Endothelial cell of umbilical vein (primary cell): ENCODE results near the gene TSPAN9. TPM values are rescaled to one million over a fixed set of nuclear protein-coding genes. Genes with fewer than 3 reads are reported as not detected.
A peak's percentile ranks its signal among the peaks of the same experiment; 100 is the strongest.

Source experiments
- BruUV-seq: library from RNA; stranded (reverse); fragments of 400-500 nt; replicated peaks from 2 replicates; lab custom pipeline; 2021; lab: Mats Ljungman, UMichigan
- CTCF ChIA-PET: fragments of 300-600, 350-600 bp; sonication (Branson Sonifier 250); formaldehyde crosslinking; loops from one replicate; lab custom pipeline; 2021; ENCODE audit warnings: antibody characterized with exemption, inconsistent platforms; lab: Charles Lee
- POLR2A ChIA-PET: fragments of 300-600, 350-600 bp; sonication (Branson Sonifier 250); formaldehyde crosslinking; loops from one replicate; lab custom pipeline; 2021; ENCODE audit warnings: antibody characterized with exemption, inconsistent platforms; lab: Charles Lee
- DNase-seq: peaks from one replicate; pipeline ENCODE4 v3.0.0-alpha.2; 2011; ENCODE audit warnings: low read depth, low spot score
- FAIRE-seq: peaks from 2 replicates; lab custom pipeline; 2011; peaks lifted over from hg19 to GRCh38; lab: Jason Lieb, UNC
- H2AFZ ChIP-seq: 2 replicates; pipeline ENCODE4 v1.6.0; 2012; ENCODE audit warnings: low read depth, low read length, control low read depth, inconsistent platforms
- H3K27ac ChIP-seq: 2 replicates; pipeline ENCODE4 v1.5.1; 2011; ENCODE audit warnings: low read depth, mild to moderate bottlenecking, control low read depth, low read length, moderate library complexity; ENCODE audit not compliant: insufficient read depth
- H3K27me3 ChIP-seq, 2 experiments: 2 replicates each; pipeline versions ENCODE4 v1.6.0 to v1.6.1; 2011; ENCODE audit warnings: low read length in 2 of 2, mixed read lengths in 1 of 2; ENCODE audit not compliant: control insufficient read depth in 2 of 2, insufficient read depth in 2 of 2
- H3K36me3 ChIP-seq, 2 experiments: 2 replicates in 1 of 2; 3 replicates in 1 of 2; pipeline ENCODE4 v1.5.1; 2011; ENCODE audit warnings: low read length in 2 of 2, mild to moderate bottlenecking in 1 of 2, moderate library complexity in 1 of 2; ENCODE audit not compliant: control insufficient read depth in 2 of 2, insufficient read depth in 2 of 2; ENCODE audit errors: extremely low read depth in 1 of 2
- H3K4me1 ChIP-seq: 3 replicates; pipeline ENCODE4 v1.5.1; 2011; ENCODE audit warnings: mild to moderate bottlenecking, low read length; ENCODE audit not compliant: control insufficient read depth, insufficient read depth; ENCODE audit errors: extremely low read depth
- H3K4me2 ChIP-seq: 2 replicates; pipeline ENCODE4 v1.6.1; 2011; ENCODE audit warnings: low read length, control low read depth, mixed read lengths; ENCODE audit not compliant: insufficient read depth
- H3K4me3 ChIP-seq, 3 experiments: fragments of 200-600 bp in 1 of 3; sonication (generic), shearing (Covaris generic) in 1 of 3; replicated peaks in 1 of 3; 2 replicates each; pipeline ENCODE4 v1.5.1; 2011 to 2016; ENCODE audit warnings: control low read depth in 3 of 3, low read length in 3 of 3, mild to moderate bottlenecking in 2 of 3, inconsistent platforms in 1 of 3, low read depth in 1 of 3, moderate library complexity in 1 of 3; ENCODE audit not compliant: insufficient read depth in 1 of 3
- H3K79me2 ChIP-seq: 2 replicates; pipeline ENCODE4 v1.6.0; 2012; ENCODE audit warnings: low read length, inconsistent platforms; ENCODE audit not compliant: control insufficient read depth, insufficient read depth
- H3K9ac ChIP-seq: replicated peaks from 2 replicates; pipeline ENCODE3; 2011; ENCODE audit warnings: low read length, control low read depth; ENCODE audit not compliant: insufficient read depth; ENCODE audit errors: extremely low read depth
- H3K9me1 ChIP-seq: replicated peaks from 3 replicates; pipeline ENCODE4 v1.6.0; 2011; ENCODE audit warnings: mild to moderate bottlenecking, low read length; ENCODE audit not compliant: control insufficient read depth, insufficient read depth; ENCODE audit errors: extremely low read depth
- H3K9me3 ChIP-seq: replicated peaks from 2 replicates; pipeline ENCODE4 v1.5.1; 2012; ENCODE audit warnings: low read length, inconsistent platforms; ENCODE audit not compliant: control insufficient read depth, insufficient read depth
- H4K20me1 ChIP-seq: replicated peaks from 2 replicates; pipeline ENCODE3; 2011; ENCODE audit warnings: mild to moderate bottlenecking, low read length; ENCODE audit not compliant: control insufficient read depth, insufficient read depth; ENCODE audit errors: extremely low read depth
- EZH2 ChIP-seq: IDR thresholded peaks from 2 replicates; pipeline ENCODE4 v1.6.1; 2012; ENCODE audit warnings: borderline replicate concordance, low read depth, mild to moderate bottlenecking, moderate library complexity, low read length, inconsistent platforms; ENCODE audit not compliant: severe bottlenecking
- FOS ChIP-seq: IDR thresholded peaks from 2 replicates; pipeline ENCODE4 v1.6.1; 2011; ENCODE audit warnings: mild to moderate bottlenecking, low read length, moderate library complexity, borderline replicate concordance; ENCODE audit not compliant: insufficient read depth
- GATA2 ChIP-seq: IDR thresholded peaks from 2 replicates; pipeline ENCODE4 v1.7.0; 2011; ENCODE audit warnings: low read depth, mild to moderate bottlenecking, moderate library complexity, mixed read lengths, low read length; ENCODE audit not compliant: insufficient read length, insufficient read depth
- JUN ChIP-seq: IDR thresholded peaks from 2 replicates; pipeline ENCODE4 v1.6.1; 2011; ENCODE audit warnings: borderline replicate concordance, low read depth; ENCODE audit not compliant: insufficient read length, insufficient read depth
- MYC ChIP-seq: IDR thresholded peaks from one replicate; pipeline ENCODE4 v1.6.1; 2011; ENCODE audit warnings: mild to moderate bottlenecking, low read depth, low read length
- POLR2A ChIP-seq: IDR thresholded peaks from 2 replicates; pipeline ENCODE4 v1.6.1; 2012; ENCODE audit warnings: low read depth, mild to moderate bottlenecking, control low read depth, low read length
- POLR2AphosphoS5 ChIP-seq: IDR thresholded peaks from 2 replicates; pipeline ENCODE4 v1.6.1; 2012; ENCODE audit warnings: low read depth, mild to moderate bottlenecking, control low read depth, low read length, moderate library complexity; ENCODE audit not compliant: insufficient read depth
- dilution Hi-C: fragments of 300-500 bp; cut with MboI; formaldehyde crosslinking; loops from one replicate; pipeline ENCODE4 v1.15.0; 2019; ENCODE audit warnings: low sequenced_read_pairs; ENCODE audit not compliant: extremely low pct_ligation_motif_present
- intact Hi-C: fragments of 100-400 bp; cut with micrococcal nuclease; formaldehyde crosslinking; loops from one replicate; pipeline ENCODE4 v1.10.0; 2022
- polyA plus RNA-seq, 4 experiments: library from polyadenylated mRNA; depleted of rRNA in 3 of 4; stranded (reverse) in 3 of 4; unstranded in 1 of 4; fragments of >200 nt; gene quantifications; 2 replicates each; pipeline versions ENCODE4 v1.2.1 to v1.2.3, GENCODE V29; 2011 to 2012; ENCODE audit warnings: missing spikeins in 1 of 4
- total RNA-seq: library from RNA; stranded (reverse); gene quantifications from 2 replicates; pipeline ENCODE4 v1.2.3, GENCODE V29; 2021
- TF ChIP-seq, protein P1 (sequence below): IDR thresholded peaks from 2 replicates; pipeline ENCODE4 v1.6.1; 2011; ENCODE audit not compliant: insufficient read depth, insufficient read length
- TF ChIP-seq, protein P2 (sequence below), 2 donors: IDR thresholded peaks; 1 replicate in 1 of 2; 2 replicates in 1 of 2; pipeline ENCODE4 v1.5.1; 2011; ENCODE audit warnings: low read length in 2 of 2, mild to moderate bottlenecking in 2 of 2, moderate library complexity in 2 of 2, control low read depth in 1 of 2, inconsistent platforms in 1 of 2, low read depth in 1 of 2; ENCODE audit not compliant: insufficient read depth in 1 of 2; ENCODE audit errors: extremely low read depth in 1 of 2

TSPAN9 gene
- total and polyA plus RNA-seq, 2 donors (not counting 3 experiments of a cell fraction or from before 2014, with no cell fraction given): 43.3 to 66.8 TPM

DNA sequence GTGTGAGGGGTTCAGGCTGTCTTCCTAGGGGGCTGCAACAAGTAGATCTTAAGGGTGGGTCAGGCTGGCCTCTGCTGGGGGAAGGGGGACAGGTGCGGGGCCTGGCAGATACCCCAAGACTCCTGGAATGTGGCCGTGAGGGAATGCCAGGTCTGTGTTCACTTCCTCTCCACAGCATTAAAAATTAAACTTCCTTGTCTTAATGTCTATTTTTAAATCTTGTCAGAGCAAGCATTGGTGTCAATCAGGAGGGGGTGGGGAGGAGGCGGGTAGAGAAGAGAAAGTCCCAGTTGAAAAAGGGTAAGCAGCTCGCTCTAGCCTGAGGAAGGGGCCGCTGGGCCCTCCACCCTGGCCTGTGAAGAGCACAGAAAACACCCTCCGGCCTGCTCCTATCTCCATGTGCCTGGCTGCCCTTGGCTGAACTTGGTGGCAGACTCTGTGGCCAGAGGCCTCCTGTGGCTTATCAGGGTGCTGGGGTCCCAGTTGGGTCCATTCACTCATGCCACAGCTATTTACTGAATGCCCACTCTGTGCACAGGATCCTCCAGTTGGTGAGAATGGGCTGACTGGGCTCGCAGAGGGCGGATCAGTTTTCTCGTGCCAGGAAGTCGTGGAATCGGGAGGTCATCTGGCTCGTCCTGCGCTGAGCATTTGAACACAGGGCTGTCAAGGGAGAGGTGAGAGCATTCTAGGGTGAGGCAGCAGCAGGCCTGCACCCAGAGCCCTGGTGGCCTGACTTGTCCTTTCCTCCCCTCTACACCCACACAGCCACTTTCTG is 128.8 kb downstream of the TSPAN9 start:
- no peak overlapping the region for H3K27ac ChIP-seq
- intact Hi-C loops: loop anchor here (1.0 to 2.0 kb wide), 2 partner anchors 11 to 19 kb away; no protein-coding TSS in a partner anchor
- H3K4me2 ChIP-seq: no peak overlapping the region
- H3K79me2 ChIP-seq: no peaks in the 10 kb centered on the region
- CTCF ChIA-PET: interaction anchor here (1.7 to 4.2 kb wide), 6 partner anchors 12 to 133 kb away, joined by 4 to 40 read pairs (median 6); no protein-coding TSS in a partner anchor
- no peak for TF ChIP-seq GATA2
- no peak for TF ChIP-seq MYC
- TF ChIP-seq, protein P1, sequence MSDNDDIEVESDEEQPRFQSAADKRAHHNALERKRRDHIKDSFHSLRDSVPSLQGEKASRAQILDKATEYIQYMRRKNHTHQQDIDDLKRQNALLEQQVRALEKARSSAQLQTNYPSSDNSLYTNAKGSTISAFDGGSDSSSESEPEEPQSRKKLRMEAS: no peak
- BruUV-seq: no TSS peak
- no peak overlapping the region for H2AFZ ChIP-seq
- POLR2A ChIA-PET: interaction anchor here (0.7 kb wide), 1 partner anchor 14 kb away, joined by 3 read pairs; no protein-coding TSS in a partner anchor
- no peaks in the 10 kb centered on the region for H3K9me1 ChIP-seq
- dilution Hi-C loops: no loop called here
- no peaks in the 10 kb centered on the region for H3K36me3 ChIP-seq
- peaks cover 2 to 5% of the 10 kb centered on the region in 2 experiments for H3K27me3 ChIP-seq
- no peak overlapping the region for H3K4me3 ChIP-seq
- H4K20me1 ChIP-seq: no peaks in the 10 kb centered on the region
- DNase-seq (peak; percentile 55), FAIRE-seq (peak; percentile 85)
- no peak overlapping the region for H3K9ac ChIP-seq
- H3K4me1 ChIP-seq: peaks cover 13% of the 10 kb centered on the region
- no peaks in the 10 kb centered on the region for H3K9me3 ChIP-seq

DNA sequence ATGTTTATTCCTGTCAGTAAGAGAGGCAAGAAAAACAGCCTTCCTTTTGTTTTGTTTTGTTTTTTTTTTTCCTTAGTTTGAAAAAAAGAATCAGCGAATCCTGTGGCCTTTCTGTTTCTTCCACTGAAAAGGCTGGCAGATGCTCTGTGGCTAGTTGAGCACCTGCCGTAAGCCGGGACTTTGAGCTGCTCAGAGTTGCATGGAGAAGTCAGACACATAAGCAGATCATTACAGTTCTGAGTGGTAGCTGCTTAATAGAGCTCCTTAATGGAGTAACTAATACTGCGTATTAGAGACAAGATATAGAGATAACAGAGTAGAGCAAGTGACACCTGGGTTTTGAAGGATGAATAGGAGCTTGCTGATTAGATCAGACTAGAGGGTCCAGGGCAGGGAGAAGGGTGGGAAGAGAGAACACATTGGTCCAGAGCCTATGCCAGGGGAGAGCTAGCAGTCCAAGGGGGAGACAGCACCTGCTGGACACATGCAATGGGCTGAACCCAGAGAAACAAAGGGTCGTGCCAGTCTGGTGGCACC is 129.4 kb downstream of the TSPAN9 start:
- Histone ChIP-seq H3K9ac (no peak overlapping the region), H3K36me3 (no peaks in the 10 kb centered on the region), H3K9me3 (no peaks in the 10 kb centered on the region), H4K20me1 (no peaks in the 10 kb centered on the region), H3K4me3 (no peak overlapping the region), H3K4me1 (peaks cover 13% of the 10 kb centered on the region), H3K27ac (no peak overlapping the region), H2AFZ (no peak overlapping the region), H3K9me1 (no peaks in the 10 kb centered on the region), H3K4me2 (no peak overlapping the region), H3K27me3 (no peaks in the 10 kb centered on the region), H3K79me2 (no peaks in the 10 kb centered on the region)
- intact Hi-C loops (loop anchor here (1.0 to 2.0 kb wide), 2 partner anchors 11 to 18 kb away; no protein-coding TSS in a partner anchor), dilution Hi-C loops (no loop called here)
- no peak for DNase-seq
- TF ChIP-seq GATA2 (no peak), POLR2A (no peak), POLR2AphosphoS5 (no peak), EZH2 (no peak), JUN (no peak), FOS (no peak), MYC (no peak)
- TF ChIP-seq, protein P2, sequence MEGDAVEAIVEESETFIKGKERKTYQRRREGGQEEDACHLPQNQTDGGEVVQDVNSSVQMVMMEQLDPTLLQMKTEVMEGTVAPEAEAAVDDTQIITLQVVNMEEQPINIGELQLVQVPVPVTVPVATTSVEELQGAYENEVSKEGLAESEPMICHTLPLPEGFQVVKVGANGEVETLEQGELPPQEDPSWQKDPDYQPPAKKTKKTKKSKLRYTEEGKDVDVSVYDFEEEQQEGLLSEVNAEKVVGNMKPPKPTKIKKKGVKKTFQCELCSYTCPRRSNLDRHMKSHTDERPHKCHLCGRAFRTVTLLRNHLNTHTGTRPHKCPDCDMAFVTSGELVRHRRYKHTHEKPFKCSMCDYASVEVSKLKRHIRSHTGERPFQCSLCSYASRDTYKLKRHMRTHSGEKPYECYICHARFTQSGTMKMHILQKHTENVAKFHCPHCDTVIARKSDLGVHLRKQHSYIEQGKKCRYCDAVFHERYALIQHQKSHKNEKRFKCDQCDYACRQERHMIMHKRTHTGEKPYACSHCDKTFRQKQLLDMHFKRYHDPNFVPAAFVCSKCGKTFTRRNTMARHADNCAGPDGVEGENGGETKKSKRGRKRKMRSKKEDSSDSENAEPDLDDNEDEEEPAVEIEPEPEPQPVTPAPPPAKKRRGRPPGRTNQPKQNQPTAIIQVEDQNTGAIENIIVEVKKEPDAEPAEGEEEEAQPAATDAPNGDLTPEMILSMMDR (IDR thresholded peaks at IDR 0.05; ENCODE audit: extremely low read depth in 1 of 2, insufficient read depth in 1 of 2, low read depth in 1 of 2, low read length in 2 of 2): no peak
- TF ChIP-seq, protein P1: no peak
- ChIA-PET CTCF (interaction anchor here (1.1 to 4.2 kb wide), 8 partner anchors 10 to 133 kb away, joined by 3 to 40 read pairs (median 4); no protein-coding TSS in a partner anchor), POLR2A (interaction anchor here (0.7 kb wide), 1 partner anchor 14 kb away, joined by 3 read pairs; no protein-coding TSS in a partner anchor)
- no TSS peak for BruUV-seq
- FAIRE-seq: no peak
